ENCODE data around the gene KCNG2.

- TF ChIP-seq CTCF (IDR thresholded peaks at IDR 0.05) = no peak
- no peak for TF ChIP-seq POLR2A (IDR thresholded peaks at IDR 0.05)
- no peak for TF ChIP-seq EP300 (IDR thresholded peaks at IDR 0.05)
- no peak for TF ChIP-seq POLR2AphosphoS5 (IDR thresholded peaks at IDR 0.05)
Measured at GRCh38 chr18:79947054-79947755, 149.5 kb downstream of the KCNG2 start.

Data from gastroesophageal sphincter (tissue), 3 donors.